Effector memory CD4-positive, alpha-beta T cell (primary cell): ENCODE results near the gene ID3.
A peak's percentile ranks its signal among the peaks of the same experiment; 100 is the strongest.
"Not testable (repeated sequence)": the region's sequence is repeated elsewhere in the genome, so short reads cannot be mapped to it uniquely, and the experiment has no call there.

ENCODE experiments used
- DNase-seq, 3 donors: peaks; one replicate each; pipeline ENCODE4 v3.0.0-alpha.2; 2020
- H3K27ac ChIP-seq: 2 replicates; pipeline ENCODE4 v1.7.0; 2013; ENCODE audit warnings: mild to moderate bottlenecking, low read length, moderate library complexity; ENCODE audit not compliant: insufficient read depth, poor library complexity, severe bottlenecking
- H3K27me3 ChIP-seq: replicated peaks from 2 replicates; pipeline ENCODE4 v1.7.0; 2013; ENCODE audit warnings: mild to moderate bottlenecking, low read length; ENCODE audit not compliant: insufficient read depth, control insufficient read depth, poor library complexity, severe bottlenecking
- H3K36me3 ChIP-seq: 2 replicates; pipeline ENCODE4 v1.7.0; 2013; ENCODE audit warnings: mild to moderate bottlenecking, low read length, moderate library complexity; ENCODE audit not compliant: control insufficient read depth, insufficient read depth
- H3K4me1 ChIP-seq: 2 replicates; pipeline ENCODE4 v1.7.0; 2013; ENCODE audit warnings: low read length, mild to moderate bottlenecking; ENCODE audit not compliant: control insufficient read depth, insufficient read depth, poor library complexity, severe bottlenecking
- H3K4me3 ChIP-seq: 2 replicates; pipeline ENCODE4 v1.7.0; 2013; ENCODE audit warnings: low read length, low read depth, mild to moderate bottlenecking; ENCODE audit not compliant: insufficient read depth, poor library complexity, severe bottlenecking
- H3K9me3 ChIP-seq: 2 replicates; pipeline ENCODE4 v1.7.0; 2013; ENCODE audit warnings: mild to moderate bottlenecking, low read length, moderate library complexity; ENCODE audit not compliant: control insufficient read depth

The ID3 gene

DNA sequence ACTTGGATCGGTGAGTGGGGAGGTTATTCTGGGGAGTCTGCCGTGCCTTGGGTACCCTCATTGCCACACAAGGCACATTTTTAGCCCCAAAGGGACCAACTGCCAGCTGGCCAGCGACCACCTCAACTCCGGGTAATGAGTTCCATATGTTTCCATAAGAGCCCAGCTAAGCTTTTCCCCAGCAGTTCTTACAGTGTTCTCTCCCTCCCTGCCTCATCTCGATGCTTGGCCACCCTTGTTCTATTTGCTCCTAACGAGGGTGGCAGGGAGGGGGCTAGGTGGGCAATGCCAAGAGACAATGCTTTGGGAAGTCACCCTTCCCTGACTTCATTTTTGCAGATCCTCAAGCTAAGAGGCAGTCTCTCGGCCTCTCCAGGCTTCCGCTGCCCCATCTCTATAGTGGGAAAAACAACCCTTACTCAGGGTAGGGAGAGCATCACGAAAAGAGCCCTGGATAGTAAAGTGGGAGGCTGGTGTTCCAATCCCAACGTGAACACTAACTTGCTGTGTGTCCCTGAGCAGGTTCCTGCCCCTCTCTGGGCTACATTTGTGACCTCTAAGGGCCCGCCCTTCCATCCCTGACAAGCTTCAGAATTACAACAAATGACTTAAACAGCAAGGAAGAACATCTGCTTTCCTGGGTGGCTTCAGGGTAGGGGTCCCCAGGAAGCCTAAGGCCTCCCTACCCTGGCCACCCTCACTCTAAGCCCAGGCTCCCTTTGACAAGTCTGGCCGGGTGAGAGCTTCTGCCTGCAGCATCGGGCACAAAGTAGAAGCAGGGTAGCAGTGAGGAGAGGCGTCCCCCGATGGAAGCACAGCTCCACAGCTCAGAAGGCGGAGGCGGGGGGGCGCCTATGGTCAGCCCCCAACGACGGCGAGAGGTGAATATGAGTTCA lies 5.8 kb downstream of the ID3 start:
- H3K36me3 ChIP-seq, result no peaks in the 10 kb centered on the region
- no peak overlapping the region for H3K27ac ChIP-seq
- H3K9me3 ChIP-seq, result no peaks in the 10 kb centered on the region
- H3K4me1 ChIP-seq, result peaks cover 36% of the 10 kb centered on the region
- H3K27me3 ChIP-seq, result no peaks in the 10 kb centered on the region
- H3K4me3 ChIP-seq, result no peak overlapping the region
- DNase-seq, result no peak

DNA sequence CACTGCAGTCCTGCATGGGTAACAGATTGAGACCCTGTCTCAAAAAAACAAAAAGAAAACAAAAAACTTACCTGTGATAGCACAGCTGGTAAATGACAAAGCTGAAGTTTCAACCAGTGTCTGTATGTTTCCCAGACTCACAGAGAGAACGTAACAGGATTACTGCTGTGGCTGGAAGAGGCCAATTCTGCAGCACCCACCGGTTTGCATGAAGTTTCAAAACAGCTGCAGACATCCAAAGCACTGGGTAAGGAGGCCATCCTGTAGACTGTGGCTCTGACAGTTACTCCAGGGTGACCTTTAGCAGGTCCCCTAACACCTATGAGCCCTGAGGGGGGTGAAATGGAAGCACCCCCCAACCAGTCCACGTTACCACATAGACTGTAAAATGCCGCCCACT lies 7.5 kb downstream of the ID3 start:
- Histone ChIP-seq H3K4me1 (peaks cover 28% of the 10 kb centered on the region), H3K9me3 (no peaks in the 10 kb centered on the region), H3K36me3 (no peaks in the 10 kb centered on the region), H3K4me3 (no peak overlapping the region), H3K27ac (no peak overlapping the region), H3K27me3 (no peaks in the 10 kb centered on the region)
- no peak for DNase-seq

DNA sequence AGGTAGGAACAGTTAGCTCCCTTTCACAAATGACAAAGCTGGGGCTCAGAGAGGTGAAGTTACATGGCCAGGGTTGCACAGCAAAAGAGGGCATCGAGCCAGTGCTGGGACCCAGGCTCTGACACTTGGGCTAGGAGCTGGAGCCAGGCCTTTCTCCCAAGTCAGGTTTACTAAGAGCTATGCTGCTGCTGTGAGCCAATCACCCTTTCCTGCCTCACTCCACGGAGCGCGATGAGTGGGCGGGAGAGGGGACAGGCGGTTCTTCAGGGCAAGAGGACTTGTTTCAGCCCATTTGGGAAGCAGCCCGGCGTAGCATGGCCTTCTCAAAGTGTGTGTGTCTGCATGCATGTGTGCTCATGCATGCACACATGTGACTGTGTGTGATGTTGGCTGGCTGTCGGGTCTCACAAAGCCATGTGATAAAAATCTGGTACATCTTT lies 10.6 kb downstream of the ID3 start:
- H3K27ac ChIP-seq, result no peak overlapping the region
- no peaks in the 10 kb centered on the region for H3K36me3 ChIP-seq
- no peaks in the 10 kb centered on the region for H3K9me3 ChIP-seq
- peaks cover under 1% of the 10 kb centered on the region for H3K4me1 ChIP-seq
- H3K4me3 ChIP-seq, result no peak overlapping the region
- no peak for DNase-seq
- no peaks in the 10 kb centered on the region for H3K27me3 ChIP-seq

DNA sequence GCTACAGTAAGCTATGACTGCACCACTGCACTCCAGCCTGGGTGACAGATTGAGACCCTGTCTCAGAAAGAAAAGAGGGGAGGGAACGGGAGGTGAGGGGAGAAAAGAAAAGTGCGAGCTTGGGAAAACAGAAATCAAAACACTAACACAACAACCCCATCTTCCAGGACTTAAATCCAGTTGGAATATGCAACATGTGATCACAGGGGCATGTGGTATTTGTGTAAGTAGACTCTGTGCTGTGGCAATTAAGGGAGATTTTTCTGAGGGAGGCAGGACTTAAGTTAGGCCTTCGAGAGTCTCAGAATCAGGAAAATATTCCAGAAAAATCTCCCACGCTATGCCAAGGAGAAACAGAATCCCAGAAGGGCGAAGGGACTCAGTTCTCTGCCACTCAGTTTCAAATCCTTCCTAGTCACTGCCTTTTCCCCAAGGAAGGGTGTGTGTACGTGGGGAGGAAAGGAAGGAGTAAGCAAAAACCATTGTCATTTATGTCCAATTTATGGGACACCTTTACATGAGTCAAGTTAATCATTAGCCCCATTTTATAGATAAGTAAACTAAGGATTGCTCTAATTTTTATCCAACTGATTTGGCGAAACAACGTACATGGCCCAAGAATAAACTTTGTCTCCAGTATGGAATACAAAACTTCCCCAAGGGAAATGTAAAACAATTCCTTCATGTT lies 12.3 kb downstream of the ID3 start:
- Histone ChIP-seq H3K9me3 (no peaks in the 10 kb centered on the region), H3K4me1 (no peaks in the 10 kb centered on the region)
- DNase-seq, result no peak

DNA sequence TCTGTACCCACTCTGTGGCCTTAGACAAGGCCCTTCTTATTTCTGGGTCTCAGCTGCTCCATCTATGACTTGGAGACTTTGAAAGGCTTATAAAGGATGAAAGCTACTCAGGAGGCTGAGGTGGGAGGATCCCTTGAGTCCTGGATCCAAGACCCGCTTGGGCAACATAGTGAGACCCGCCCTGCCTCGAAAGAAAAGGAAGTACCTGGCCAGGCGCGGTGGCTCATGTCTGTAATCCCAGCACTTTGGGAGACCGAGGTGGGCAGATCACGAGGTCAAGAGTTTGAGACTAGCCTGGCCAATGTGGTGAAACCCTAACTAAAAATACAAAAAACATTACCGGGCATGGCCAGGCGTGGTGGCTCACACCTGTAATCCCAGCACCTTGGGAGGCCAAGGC lies 13.4 kb downstream of the ID3 start:
- H3K36me3 ChIP-seq, result no peaks in the 10 kb centered on the region
- no peak overlapping the region for H3K4me3 ChIP-seq
- no peaks in the 10 kb centered on the region for H3K27me3 ChIP-seq
- no peaks in the 10 kb centered on the region for H3K9me3 ChIP-seq
- no peak overlapping the region for H3K27ac ChIP-seq
- no peaks in the 10 kb centered on the region for H3K4me1 ChIP-seq
- no peak for DNase-seq

More for the DNA sequence above, 12.3 kb downstream of the ID3 start:
- Histone ChIP-seq H3K27ac (no peak overlapping the region), H3K27me3 (no peaks in the 10 kb centered on the region), H3K36me3 (no peaks in the 10 kb centered on the region), H3K4me3 (no peak overlapping the region)

DNA sequence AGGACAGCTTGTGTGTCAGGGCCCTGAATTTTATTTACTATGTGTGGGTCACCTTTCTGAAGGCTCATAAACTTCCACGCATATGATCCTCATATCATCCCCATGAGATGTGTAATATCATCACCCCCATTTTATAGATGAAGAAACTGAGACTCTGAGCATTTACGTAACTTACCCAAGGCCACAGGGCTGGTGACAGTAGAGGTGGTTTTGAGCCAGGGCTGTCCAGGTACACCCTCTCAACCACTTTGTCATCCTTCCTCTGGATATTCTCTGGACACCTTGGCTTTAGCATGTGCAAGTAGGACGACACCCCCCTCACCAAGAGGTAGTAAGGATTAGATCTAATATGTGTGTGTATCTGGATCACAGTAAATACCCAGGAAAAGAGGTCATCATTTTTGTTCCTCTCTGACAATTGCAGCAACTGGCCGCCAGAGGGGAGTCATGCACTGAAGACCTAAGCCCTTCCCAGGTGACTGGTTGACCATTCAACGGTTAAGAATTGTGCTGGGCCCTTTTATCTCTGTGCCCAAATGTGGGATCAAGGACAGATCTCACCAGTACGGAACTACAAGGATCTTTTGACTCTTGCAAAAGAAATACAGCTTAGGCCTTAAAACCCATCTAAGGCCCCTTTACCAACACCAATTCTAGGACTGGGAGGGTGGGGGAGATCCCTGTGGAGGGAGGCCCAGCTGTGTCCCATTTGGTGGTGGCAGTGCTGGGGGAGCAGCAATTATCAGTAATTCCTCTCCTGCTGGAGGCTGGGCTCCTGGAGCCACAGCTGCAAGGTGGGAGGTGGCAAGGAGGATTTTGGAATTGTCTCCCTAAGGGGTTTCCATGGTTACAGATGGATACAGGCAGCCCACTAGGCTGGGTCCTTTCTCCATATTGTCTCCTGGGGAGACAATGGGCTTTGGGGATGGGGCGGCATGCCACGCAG lies 14.6 kb downstream of the ID3 start:
- Histone ChIP-seq H3K9me3 (no peaks in the 10 kb centered on the region), H3K4me3 (no peak overlapping the region), H3K36me3 (no peaks in the 10 kb centered on the region), H3K27ac (no peak overlapping the region), H3K4me1 (peaks cover 2% of the 10 kb centered on the region), H3K27me3 (no peaks in the 10 kb centered on the region)
- DNase-seq, result peak; percentile 43 to 64 (median 45)

DNA sequence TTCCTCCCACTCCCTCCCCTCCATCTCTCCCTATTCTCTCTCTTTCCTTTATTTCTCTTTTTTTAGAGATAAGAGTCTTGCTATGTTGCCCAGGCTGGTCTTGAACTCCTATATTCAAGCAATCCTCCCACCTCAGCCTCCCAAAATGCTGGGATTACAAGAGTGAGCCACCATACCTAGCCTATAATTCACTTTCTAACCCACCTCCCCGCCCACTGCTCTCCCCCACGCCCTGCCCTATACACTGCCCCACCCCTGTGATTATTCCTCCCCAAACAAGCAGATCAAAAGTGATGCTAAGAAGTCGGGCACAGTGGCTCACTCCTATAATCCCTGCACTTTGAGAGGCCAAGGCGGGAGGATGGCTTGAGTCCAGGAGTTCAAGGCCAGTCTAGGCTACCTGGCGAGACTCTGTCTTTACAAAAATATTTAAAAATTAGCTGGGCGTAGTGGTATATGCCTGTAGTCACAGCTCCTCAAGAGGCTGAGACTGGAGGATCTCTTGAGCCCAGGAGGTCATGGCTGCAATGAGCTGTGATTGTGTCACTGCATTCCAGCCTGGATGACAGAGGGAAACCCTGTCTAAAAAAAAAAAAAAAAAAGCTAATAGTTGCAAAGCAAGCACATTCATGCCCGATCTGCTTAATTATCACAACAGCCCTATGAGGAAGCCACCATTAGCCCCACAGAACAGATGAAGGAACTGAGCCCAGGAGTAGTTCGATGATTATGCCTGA lies 15.4 kb downstream of the ID3 start:
- DNase-seq, result no peak

DNA sequence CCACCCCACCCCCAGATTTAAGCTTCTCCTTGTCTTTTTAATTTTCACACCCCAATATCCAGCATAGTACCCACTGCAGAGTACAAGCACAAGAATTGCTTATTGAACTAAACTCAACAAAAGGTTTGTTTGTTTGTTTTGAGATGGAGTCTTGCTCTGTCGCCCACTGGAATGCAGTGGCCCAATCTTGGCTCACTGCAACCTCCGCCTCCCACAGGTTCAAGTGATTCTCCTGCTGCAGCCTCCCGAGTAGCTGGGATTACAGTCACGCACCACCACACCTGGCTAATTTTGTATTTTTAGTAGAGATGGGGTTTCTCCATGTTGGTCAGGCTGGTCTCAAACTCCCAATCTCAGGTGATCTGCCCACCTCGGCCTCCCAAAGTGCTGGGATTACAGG lies 16.4 kb downstream of the ID3 start:
- DNase-seq, result not testable (repeated sequence)

More for the DNA sequence above, 15.4 kb downstream of the ID3 start:
- H3K27ac ChIP-seq, result no peak overlapping the region
- no peaks in the 10 kb centered on the region for H3K9me3 ChIP-seq
- no peak overlapping the region for H3K4me3 ChIP-seq
- no peaks in the 10 kb centered on the region for H3K36me3 ChIP-seq
- H3K27me3 ChIP-seq, result no peaks in the 10 kb centered on the region
- peaks cover 2% of the 10 kb centered on the region for H3K4me1 ChIP-seq

DNA sequence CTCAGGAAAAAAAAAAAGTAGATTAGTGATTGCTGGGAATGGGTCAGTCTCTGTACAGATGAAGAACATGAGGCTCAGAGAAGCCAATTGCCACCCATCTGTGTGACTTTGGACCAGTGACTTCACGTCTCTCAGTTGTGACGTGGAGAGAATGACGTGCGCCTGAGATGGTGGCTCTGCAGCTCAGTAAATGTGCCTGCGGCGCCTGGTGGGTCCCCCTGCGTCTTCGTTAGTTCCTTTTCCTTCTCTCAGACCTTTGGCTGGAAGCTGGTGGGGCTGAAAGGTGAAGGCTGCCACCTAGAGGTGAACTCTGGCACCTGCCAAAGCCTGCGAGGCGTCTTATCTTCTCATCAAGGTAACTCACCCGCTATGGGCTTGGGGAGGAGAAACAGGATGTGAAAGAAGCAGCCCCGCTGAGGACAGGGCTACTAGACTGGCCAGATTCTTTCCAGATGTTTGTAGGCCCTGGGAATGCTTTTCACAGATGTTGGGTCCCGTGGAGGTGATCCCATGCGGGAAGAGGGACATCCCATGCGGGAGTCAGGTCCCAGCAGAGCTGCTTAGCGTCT lies 19.5 kb downstream of the ID3 start:
- Histone ChIP-seq H3K4me1 (peaks cover 2% of the 10 kb centered on the region), H3K27me3 (no peaks in the 10 kb centered on the region), H3K4me3 (peak overlapping the region; percentile 28), H3K27ac (no peak overlapping the region), H3K9me3 (no peaks in the 10 kb centered on the region), H3K36me3 (no peaks in the 10 kb centered on the region)
- peak; percentile 83 to 88 (median 86) for DNase-seq

More for the DNA sequence above, 16.4 kb downstream of the ID3 start:
- H3K27ac ChIP-seq, H3K9me3 ChIP-seq, H3K27me3 ChIP-seq, H3K4me3 ChIP-seq, H3K36me3 ChIP-seq, H3K4me1 ChIP-seq: not testable (repeated sequence)
